GM23248 (cell line): ENCODE results near the gene C11orf68. TPM values are rescaled to one million over a fixed set of nuclear protein-coding genes. Genes with fewer than 3 reads are reported as not detected.

Experiments
- DNase-seq: peaks from one replicate; pipeline ENCODE4 v3.0.0-alpha.2; 2015
- H2AFZ ChIP-seq: fragments of 200-600 bp; sonication (generic); 2 replicates; pipeline ENCODE4 v1.6.1; 2016; ENCODE audit warnings: antibody characterized with exemption
- H3F3A ChIP-seq: fragments of 200-600 bp; sonication (generic); 2 replicates; pipeline ENCODE4 v1.6.1; 2016; ENCODE audit warnings: mild to moderate bottlenecking, antibody characterized with exemption, mixed run types; ENCODE audit not compliant: insufficient read depth
- H3K27ac ChIP-seq: fragments of 200-600 bp; sonication (generic); 2 replicates; pipeline ENCODE4 v1.5.1; 2016; ENCODE audit warnings: mild to moderate bottlenecking
- H3K27me3 ChIP-seq: fragments of 200-600 bp; sonication (generic); replicated peaks from 2 replicates; pipeline ENCODE4 v1.6.1; 2016; ENCODE audit warnings: mild to moderate bottlenecking; ENCODE audit not compliant: insufficient read depth
- H3K36me3 ChIP-seq: fragments of 200-600 bp; sonication (generic); 2 replicates; pipeline ENCODE4 v1.6.1; 2016; ENCODE audit warnings: low read depth, mild to moderate bottlenecking
- H3K4me1 ChIP-seq: fragments of 200-600 bp; sonication (generic); 2 replicates; pipeline ENCODE4 v1.6.1; 2016; ENCODE audit warnings: mild to moderate bottlenecking; ENCODE audit not compliant: insufficient read depth
- H3K4me2 ChIP-seq: fragments of 200-600 bp; sonication (generic); one replicate; pipeline ENCODE4 v1.6.1; 2016; ENCODE audit warnings: mild to moderate bottlenecking; ENCODE audit not compliant: unreplicated experiment
- H3K4me3 ChIP-seq: fragments of 200-600 bp; sonication (generic); 2 replicates; pipeline ENCODE4 v1.5.1; 2016; ENCODE audit warnings: mild to moderate bottlenecking
- H3K79me2 ChIP-seq: fragments of 200-600 bp; sonication (generic); 2 replicates; pipeline ENCODE4 v1.6.1; 2016; ENCODE audit warnings: mild to moderate bottlenecking; ENCODE audit not compliant: insufficient read depth
- H3K9ac ChIP-seq: fragments of 200-600 bp; sonication (generic); 2 replicates; pipeline ENCODE4 v1.6.1; 2016; ENCODE audit warnings: mild to moderate bottlenecking
- H3K9me2 ChIP-seq: fragments of 200-600 bp; sonication (generic); 2 replicates; pipeline ENCODE4 v1.6.1; 2016; ENCODE audit warnings: mixed run types, mild to moderate bottlenecking, moderate library complexity; ENCODE audit not compliant: insufficient read depth
- H3K9me3 ChIP-seq: fragments of 200-600 bp; sonication (generic); one replicate; pipeline ENCODE4 v1.6.1; 2017; ENCODE audit warnings: low read depth
- H4K20me1 ChIP-seq: fragments of 200-600 bp; sonication (generic); 2 replicates; pipeline ENCODE4 v1.6.0; 2016; ENCODE audit not compliant: insufficient read depth
- EZH2 ChIP-seq: fragments of 200-600 bp; sonication (generic); IDR thresholded peaks from 2 replicates; pipeline ENCODE4 v1.6.1; 2018; ENCODE audit warnings: antibody characterized with exemption, mild to moderate bottlenecking; ENCODE audit not compliant: insufficient read depth, poor library complexity, severe bottlenecking
- EZH2phosphoT487 ChIP-seq: fragments of 200-600 bp; sonication (generic); IDR thresholded peaks from 2 replicates; pipeline ENCODE4 v1.6.1; 2018; ENCODE audit warnings: antibody characterized with exemption, moderate library complexity, mild to moderate bottlenecking, low read depth; ENCODE audit not compliant: insufficient read depth
- WGBS, 2 experiments: methylation state at CpG; one replicate each; pipeline ENCODE4 v1.1.6; 2015 to 2017; ENCODE audit warnings: low lambda C conversion rate in 2 of 2, low coverage in 1 of 2; ENCODE audit errors: missing lambda C conversion rate in 2 of 2; 5-methylcytosine and 5-hydroxymethylcytosine counted together
- in situ Hi-C: fragments of 300-500 bp; cut with MboI; formaldehyde crosslinking; loops from 2 replicates; pipeline ENCODE4 v1.15.0; 2020
- polyA plus RNA-seq: library from polyadenylated mRNA; unstranded; fragments of >200 nt; fragmentation: Nextera tagmentation; extraction: Ambion mirVana; gene quantifications from 2 replicates; pipeline ENCODE4 v1.2.1, GENCODE V29; 2016
- total RNA-seq: library from RNA; depleted of rRNA; stranded (reverse); fragments of >200 nt; shearing (Covaris generic); gene quantifications from 2 replicates; pipeline ENCODE4 v1.2.3, GENCODE V29; 2014

C11orf68 gene
- total and polyA plus RNA-seq, 2 experiments from 2014 or later = 50.5 to 91.5 TPM

- H3K9ac ChIP-seq = peak within 1 kb of the TSS; percentile 99
- in situ Hi-C loops = no loop called here
- H4K20me1 ChIP-seq = no peaks in the 10 kb centered on the region; the same call in 1 of the 2 replicates
- H3K27me3 ChIP-seq = no peaks in the 10 kb centered on the region
- TF ChIP-seq EZH2phosphoT487 (no peak), EZH2 (no peak)
- H3K9me2 ChIP-seq = no peaks in the 10 kb centered on the region
- H2AFZ ChIP-seq = no peak within 1 kb of the TSS
- peak within 1 kb of the TSS; percentile 93 for H3K4me2 ChIP-seq
- H3K9me3 ChIP-seq = no peaks in the 10 kb centered on the region
- peaks cover 74% of the 10 kb centered on the region for H3F3A ChIP-seq
- peak; percentile 98 for DNase-seq
- H3K79me2 ChIP-seq = peaks cover 68% of the 10 kb centered on the region
- peaks cover 18% of the 10 kb centered on the region; the same call in 1 of the 2 replicates for H3K36me3 ChIP-seq
- 1 to 2% methylated on average over 78 to 87 of the region's 94 CpGs for WGBS, 2 experiments
- peaks cover 54% of the 10 kb centered on the region for H3K4me1 ChIP-seq
- peak within 1 kb of the TSS; percentile 99 for H3K27ac ChIP-seq
- H3K4me3 ChIP-seq = peak within 1 kb of the TSS; percentile 95
Measured at GRCh38 chr11:65890324-65891218, 28.3 kb downstream of the C11orf68 start, which contains the start of gene CCDC85B. CCDC85B (plus strand) TSS chr11:65890673; CDS start chr11:65890784, 111 bp downstream.

- Histone ChIP-seq H4K20me1 (no peaks in the 10 kb centered on the region; the same call in 1 of the 2 replicates), H3K4me3 (peak within 1 kb of the TSS; percentile 95), H3K9ac (peak within 1 kb of the TSS; percentile 99), H3K4me1 (peaks cover 37% of the 10 kb centered on the region), H2AFZ (peak within 1 kb of the TSS; percentile 76), H3K27me3 (no peaks in the 10 kb centered on the region), H3F3A (peaks cover 53% of the 10 kb centered on the region), H3K9me2 (no peaks in the 10 kb centered on the region), H3K9me3 (no peaks in the 10 kb centered on the region), H3K27ac (peak within 1 kb of the TSS; percentile 99), H3K36me3 (peaks cover 27% of the 10 kb centered on the region; the same call in 1 of the 2 replicates), H3K4me2 (peak within 1 kb of the TSS; percentile 85), H3K79me2 (peaks cover 66% of the 10 kb centered on the region)
- peak; percentile 98 for DNase-seq
- WGBS, 2 experiments = 0 to 1% methylated on average over 44 to 48 of the region's 57 CpGs
- in situ Hi-C loops = loop anchor here (10.0 kb wide), 1 partner anchor 97 kb away; no protein-coding TSS in a partner anchor
- TF ChIP-seq EZH2phosphoT487 (no peak), EZH2 (no peak)
Measured at GRCh38 chr11:65888163-65888814, 30.6 kb downstream of the C11orf68 start, which contains the start of gene FIBP. FIBP (minus strand) TSS chr11:65888471; CDS start chr11:65888418, 53 bp downstream.

- peaks cover 49% of the 10 kb centered on the region for H3F3A ChIP-seq
- no peaks in the 10 kb centered on the region for H3K9me3 ChIP-seq
- H3K4me1 ChIP-seq = peaks cover 31% of the 10 kb centered on the region
- no peaks in the 10 kb centered on the region for H3K9me2 ChIP-seq
- H3K27ac ChIP-seq = peak overlapping the region; percentile 99
- peak overlapping the region; percentile 95 for H3K4me3 ChIP-seq
- TF ChIP-seq EZH2phosphoT487 = no peak
- no peak for TF ChIP-seq EZH2
- no peaks in the 10 kb centered on the region for H3K27me3 ChIP-seq
- peaks cover 64% of the 10 kb centered on the region for H3K79me2 ChIP-seq
- in situ Hi-C loops = loop anchor here (10.0 kb wide), 1 partner anchor 97 kb away; no protein-coding TSS in a partner anchor
- peak overlapping the region; percentile 76 for H2AFZ ChIP-seq
- H3K9ac ChIP-seq = peak overlapping the region; percentile 99
- no peaks in the 10 kb centered on the region; the same call in 1 of the 2 replicates for H4K20me1 ChIP-seq
- peaks cover 23% of the 10 kb centered on the region; the same call in 1 of the 2 replicates for H3K36me3 ChIP-seq
- H3K4me2 ChIP-seq = peak overlapping the region; percentile 74
- peak; percentile 92 for DNase-seq
- 4 to 6% methylated on average over 23 of the region's 23 CpGs for WGBS, 2 experiments
Measured at GRCh38 chr11:65887723-65888162, 31.1 kb downstream of the C11orf68 start.
